ENCODE data around the gene LIN54. TPM values are rescaled to one million over a fixed set of nuclear protein-coding genes. Genes with fewer than 3 reads are reported as not detected.
A peak's percentile ranks its signal among the peaks of the same experiment; 100 is the strongest.

Gene LIN54
- total and polyA plus RNA-seq, 9 of the 15 experiments (the other 6 are each of a cell fraction or from before 2014, with no cell fraction given), result 2.2 to 22.5 (median 15.8) TPM

DNA sequence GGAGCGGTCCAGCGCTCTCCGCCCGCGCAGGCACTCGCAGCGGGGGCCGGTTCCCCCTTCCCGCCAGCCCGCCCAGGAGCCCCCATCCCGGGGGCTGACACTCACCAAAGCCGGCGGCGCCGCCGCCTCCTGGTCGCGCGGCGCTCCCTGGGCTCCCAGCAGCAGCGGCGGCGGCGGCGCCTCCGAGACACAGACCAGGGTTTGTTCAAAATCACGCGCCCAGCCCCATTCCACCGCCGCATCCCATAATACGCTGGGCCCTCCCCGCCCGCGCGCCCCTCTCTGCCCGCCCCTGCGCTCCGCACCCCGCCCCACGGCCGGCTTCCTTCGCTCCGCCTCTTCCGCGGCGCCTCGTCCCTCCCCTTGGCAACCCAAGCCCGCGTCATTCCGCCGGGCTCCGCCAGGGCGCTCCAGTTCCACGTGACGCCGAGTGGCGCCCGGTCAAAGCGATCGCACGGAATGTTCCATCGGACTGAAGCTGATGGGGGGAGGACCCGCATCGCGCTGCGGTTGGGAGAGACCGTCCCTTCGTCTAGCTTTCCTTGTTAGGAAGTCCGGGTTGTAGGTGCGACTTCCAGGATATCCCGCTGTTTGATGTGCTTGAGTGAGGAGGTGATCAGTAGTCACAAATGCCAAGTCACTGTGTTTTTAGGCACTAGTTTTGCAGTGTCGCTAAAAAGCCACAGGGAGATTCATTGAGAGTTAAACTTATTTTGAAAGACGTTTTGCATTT is 2.2 kb upstream of the LIN54 start (continued):
- TF ChIP-seq DACH1 (IDR thresholded peaks at IDR 0.05; ENCODE audit: partially characterized antibody), result peak; percentile 19
- TF ChIP-seq TCF7L2 (IDR thresholded peaks at IDR 0.05; ENCODE audit: low read depth, low read length), result peak; percentile 98
- TF ChIP-seq SMARCB1 (IDR thresholded peaks at IDR 0.05; ENCODE audit: insufficient read length, low read depth), result no peak
- 0 out of 2 replicates have a peak, but pooled peaks have one; percentile 76 for TF ChIP-seq GTF2E2 (tag; IDR thresholded peaks at IDR 0.05)
- no peak; the same call in none of the 2 replicates for TF ChIP-seq POLR2AphosphoS5 (IDR thresholded peaks at IDR 0.05; ENCODE audit: control insufficient read depth, insufficient read depth, low read depth, low read length)
- TF ChIP-seq PHB2 (IDR thresholded peaks at IDR 0.05; ENCODE audit: low read depth), result no peak
- TF ChIP-seq CBX1 (IDR thresholded peaks at IDR 0.05; ENCODE audit: low read depth), result no peak
- TF ChIP-seq HES1 (IDR thresholded peaks at IDR 0.05; ENCODE audit: low read depth), result no peak
- TF ChIP-seq ZBTB8A (IDR thresholded peaks at IDR 0.05; ENCODE audit: partially characterized antibody), result no peak
- peak; percentile 97 for TF ChIP-seq NBN (IDR thresholded peaks at IDR 0.05; ENCODE audit: low read depth)
- TF ChIP-seq ZBTB26 (CRISPR knock-in tag; IDR thresholded peaks at IDR 0.05), result no peak
- no peak for TF ChIP-seq IFI16 (CRISPR knock-in tag; IDR thresholded peaks at IDR 0.05)
- TF ChIP-seq PBX2 (CRISPR knock-in tag; IDR thresholded peaks at IDR 0.05; ENCODE audit: low read depth), result no peak
- TF ChIP-seq PBX2 (tag; conservative IDR thresholded peaks at IDR 0.05; ENCODE audit: low read depth), result no peak
- peak; percentile 43 for TF ChIP-seq PHF20 (IDR thresholded peaks at IDR 0.05; ENCODE audit: partially characterized antibody)
- TF ChIP-seq RCOR1 (IDR thresholded peaks at IDR 0.05; ENCODE audit: borderline replicate concordance in 1 of 2, low read depth in 2 of 2, low read length in 2 of 2), result peak in 1 of 2 experiments; percentile 75; a peak in 3 of 4 replicates
- no peak for TF ChIP-seq ZNF551 (CRISPR knock-in tag; IDR thresholded peaks at IDR 0.05)
- TF ChIP-seq PRMT5 (CRISPR knock-in tag; IDR thresholded peaks at IDR 0.05), result no peak
- TF ChIP-seq NCOR1 (IDR thresholded peaks at IDR 0.05), result peak; percentile 17; the same call in 1 of the 2 replicates
- TF ChIP-seq ZFX (CRISPR knock-in tag; IDR thresholded peaks at IDR 0.05), result peak; percentile 61
- no peak for TF ChIP-seq ZNF398 (CRISPR knock-in tag; IDR thresholded peaks at IDR 0.05)
- TF ChIP-seq POU5F1 (IDR thresholded peaks at IDR 0.05; ENCODE audit: borderline replicate concordance, low read depth, low read length, partially characterized antibody), result no peak
